Immature natural killer cell (primary cell): ENCODE data around the gene AFAP1. TPM values are rescaled to one million over a fixed set of nuclear protein-coding genes. Genes with fewer than 3 reads are reported as not detected.
"Not testable (repeated sequence)": the region's sequence is repeated elsewhere in the genome, so short reads cannot be mapped to it uniquely, and the experiment has no call there.

Experiments used
- DNase-seq, 3 donors: peaks; one replicate each; pipeline ENCODE4 v3.0.0; 2022; ENCODE audit warnings: mixed read lengths in 1 of 3
- H3K27ac Mint-ChIP-seq, 6 donors: one replicate each; pipeline ENCODE4 v1.8.0; 2020; ENCODE audit warnings: mixed read lengths in 6 of 6, mild to moderate bottlenecking in 5 of 6, inconsistent platforms in 4 of 6, moderate library complexity in 3 of 6
- H3K27me3 Mint-ChIP-seq, 3 donors: one replicate each; pipeline ENCODE4 v1.8.0; 2020 to 2021; ENCODE audit warnings: low read depth in 3 of 3, mild to moderate bottlenecking in 3 of 3, mixed read lengths in 3 of 3, moderate library complexity in 3 of 3, inconsistent platforms in 1 of 3
- H3K36me3 Mint-ChIP-seq, 3 donors: one replicate each; pipeline ENCODE4 v1.8.0; 2020; ENCODE audit warnings: mixed read lengths in 3 of 3, inconsistent platforms in 2 of 3, mild to moderate bottlenecking in 2 of 3
- H3K4me1 Mint-ChIP-seq, 2 donors: one replicate each; pipeline ENCODE4 v1.8.0; 2020; ENCODE audit warnings: inconsistent platforms in 2 of 2, mild to moderate bottlenecking in 2 of 2, mixed read lengths in 2 of 2, moderate library complexity in 1 of 2
- H3K4me3 Mint-ChIP-seq, 5 donors: one replicate each; pipeline ENCODE4 v1.8.0; 2020; ENCODE audit warnings: mild to moderate bottlenecking in 5 of 5, mixed read lengths in 5 of 5, inconsistent platforms in 3 of 5, moderate library complexity in 3 of 5
- H3K9me3 Mint-ChIP-seq, 6 donors: one replicate each; pipeline ENCODE4 v1.8.0; 2020; ENCODE audit warnings: mild to moderate bottlenecking in 6 of 6, mixed read lengths in 6 of 6, inconsistent platforms in 4 of 6, moderate library complexity in 3 of 6
- polyA plus RNA-seq, 3 donors: library from polyadenylated mRNA; unstranded; fragments of 300-500 nt; fragmentation: Illumina TruSeq; gene quantifications; one replicate each; pipeline ENCODE4 v1.2.3, GENCODE V29; 2021

Gene AFAP1
- polyA plus RNA-seq, 3 donors from 2014 or later = 0.32 to 1.2 TPM; not detected in 1

GRCh38 chr4:7933651-7934510 lies 5.8 kb downstream of the AFAP1 start:
- no peaks in the 10 kb centered on the region for H3K36me3 Mint-ChIP-seq
- peaks cover 4 to 10% (median 7%) of the 10 kb centered on the region in 3 donors for H3K27me3 Mint-ChIP-seq
- H3K27ac Mint-ChIP-seq = no peak overlapping the region
- no peak overlapping the region for H3K4me3 Mint-ChIP-seq
- DNase-seq = no peak
- no peaks in the 10 kb centered on the region for H3K9me3 Mint-ChIP-seq
- H3K4me1 Mint-ChIP-seq = peaks cover 10 to 11% of the 10 kb centered on the region in 2 donors

- Mint-ChIP-seq H3K27ac (no peak overlapping the region), H3K36me3 (no peaks in the 10 kb centered on the region), H3K4me3 (no peak overlapping the region), H3K27me3 (peaks cover 0 to 5% (median 4%) of the 10 kb centered on the region in 3 donors), H3K9me3 (no peaks in the 10 kb centered on the region), H3K4me1 (no peaks in the 10 kb centered on the region)
- DNase-seq = no peak
Observed at GRCh38 chr4:7932287-7932686, 7.4 kb downstream of the AFAP1 start.

GRCh38 chr4:7929118-7929951 lies 10.3 kb downstream of the AFAP1 start:
- Mint-ChIP-seq H3K27me3 (peaks cover 0 to 5% (median 5%) of the 10 kb centered on the region in 3 donors), H3K4me3 (no peak overlapping the region), H3K36me3 (no peaks in the 10 kb centered on the region), H3K9me3 (no peaks in the 10 kb centered on the region), H3K27ac (no peak overlapping the region), H3K4me1 (no peaks in the 10 kb centered on the region)
- no peak for DNase-seq

GRCh38 chr4:7928711-7929110 lies 10.9 kb downstream of the AFAP1 start:
- no peaks in the 10 kb centered on the region for H3K9me3 Mint-ChIP-seq
- H3K27me3 Mint-ChIP-seq = peaks cover 0 to 3% (median 3%) of the 10 kb centered on the region in 3 donors
- no peak for DNase-seq
- no peaks in the 10 kb centered on the region for H3K36me3 Mint-ChIP-seq
- no peak overlapping the region for H3K4me3 Mint-ChIP-seq
- no peak overlapping the region for H3K27ac Mint-ChIP-seq
- no peaks in the 10 kb centered on the region for H3K4me1 Mint-ChIP-seq

- no peak overlapping the region for H3K27ac Mint-ChIP-seq
- H3K27me3 Mint-ChIP-seq = peaks cover 0 to 3% (median under 1%) of the 10 kb centered on the region in 3 donors
- no peak for DNase-seq
- no peak overlapping the region for H3K4me3 Mint-ChIP-seq
- H3K9me3 Mint-ChIP-seq = no peaks in the 10 kb centered on the region
- H3K36me3 Mint-ChIP-seq = no peaks in the 10 kb centered on the region
- H3K4me1 Mint-ChIP-seq = no peaks in the 10 kb centered on the region
Observed at GRCh38 chr4:7926822-7927221, 12.8 kb downstream of the AFAP1 start.

GRCh38 chr4:7924570-7924969 lies 15.1 kb downstream of the AFAP1 start:
- no peak overlapping the region for H3K27ac Mint-ChIP-seq
- no peak for DNase-seq
- no peaks in the 10 kb centered on the region for H3K9me3 Mint-ChIP-seq
- H3K4me1 Mint-ChIP-seq = no peaks in the 10 kb centered on the region
- H3K27me3 Mint-ChIP-seq = peaks cover 0 to 5% (median 0%) of the 10 kb centered on the region in 3 donors
- H3K36me3 Mint-ChIP-seq = no peaks in the 10 kb centered on the region
- H3K4me3 Mint-ChIP-seq = no peak overlapping the region

- peaks cover 0 to 5% (median 0%) of the 10 kb centered on the region in 3 donors for H3K27me3 Mint-ChIP-seq
- H3K4me1 Mint-ChIP-seq = no peaks in the 10 kb centered on the region
- no peak overlapping the region for H3K27ac Mint-ChIP-seq
- no peak for DNase-seq
- no peaks in the 10 kb centered on the region for H3K36me3 Mint-ChIP-seq
- H3K9me3 Mint-ChIP-seq = no peaks in the 10 kb centered on the region
- H3K4me3 Mint-ChIP-seq = no peak overlapping the region
Observed at GRCh38 chr4:7924163-7924562, 15.5 kb downstream of the AFAP1 start.

- H3K4me1 Mint-ChIP-seq = no peaks in the 10 kb centered on the region
- H3K4me3 Mint-ChIP-seq = no peak overlapping the region
- H3K36me3 Mint-ChIP-seq = no peaks in the 10 kb centered on the region
- H3K27me3 Mint-ChIP-seq = peaks cover 0 to 5% (median 0%) of the 10 kb centered on the region in 3 donors
- DNase-seq = no peak
- no peak overlapping the region for H3K27ac Mint-ChIP-seq
- H3K9me3 Mint-ChIP-seq = no peaks in the 10 kb centered on the region
Observed at GRCh38 chr4:7922466-7922865, 17.2 kb downstream of the AFAP1 start.

- no peak for DNase-seq
Observed at GRCh38 chr4:7918981-7919380, 20.7 kb downstream of the AFAP1 start.

GRCh38 chr4:7918187-7918586 lies 21.5 kb downstream of the AFAP1 start:
- not testable (repeated sequence) for H3K36me3 Mint-ChIP-seq, DNase-seq, H3K4me3 Mint-ChIP-seq, H3K27me3 Mint-ChIP-seq, H3K9me3 Mint-ChIP-seq, H3K4me1 Mint-ChIP-seq
- H3K27ac Mint-ChIP-seq = peak overlapping the region in 1 of 6 donors; percentile 28

More at GRCh38 chr4:7918981-7919380, 20.7 kb downstream of the AFAP1 start:
- H3K9me3 Mint-ChIP-seq = no peaks in the 10 kb centered on the region
- H3K36me3 Mint-ChIP-seq = peaks cover 0 to 5% (median 0%) of the 10 kb centered on the region in 3 donors
- H3K4me1 Mint-ChIP-seq = no peaks in the 10 kb centered on the region
- no peak overlapping the region for H3K4me3 Mint-ChIP-seq
- H3K27ac Mint-ChIP-seq = no peak overlapping the region
- H3K27me3 Mint-ChIP-seq = peaks cover 2 to 6% (median 3%) of the 10 kb centered on the region in 3 donors

GRCh38 chr4:7917669-7918068 lies 22.0 kb downstream of the AFAP1 start:
- no peaks in the 10 kb centered on the region for H3K4me1 Mint-ChIP-seq
- no peak overlapping the region for H3K4me3 Mint-ChIP-seq
- H3K9me3 Mint-ChIP-seq = no peaks in the 10 kb centered on the region
- peaks cover 0 to 5% (median 0%) of the 10 kb centered on the region in 3 donors for H3K36me3 Mint-ChIP-seq
- H3K27ac Mint-ChIP-seq = peak overlapping the region in 1 of 6 donors; percentile 28
- no peak for DNase-seq
- H3K27me3 Mint-ChIP-seq = peaks cover 2 to 9% (median 3%) of the 10 kb centered on the region in 3 donors

GRCh38 chr4:7915875-7916242 lies 23.8 kb downstream of the AFAP1 start:
- H3K27me3 Mint-ChIP-seq = peaks cover 4 to 11% (median 8%) of the 10 kb centered on the region in 3 donors
- no peak overlapping the region for H3K27ac Mint-ChIP-seq
- no peaks in the 10 kb centered on the region for H3K9me3 Mint-ChIP-seq
- H3K36me3 Mint-ChIP-seq = peaks cover 0 to 5% (median 0%) of the 10 kb centered on the region in 3 donors
- DNase-seq = no peak
- H3K4me1 Mint-ChIP-seq = no peaks in the 10 kb centered on the region
- no peak overlapping the region for H3K4me3 Mint-ChIP-seq

- no peak for DNase-seq
- H3K27me3 Mint-ChIP-seq = peaks cover 4 to 9% (median 8%) of the 10 kb centered on the region in 3 donors
- peaks cover 0 to 4% of the 10 kb centered on the region in 2 donors for H3K4me1 Mint-ChIP-seq
- H3K4me3 Mint-ChIP-seq = no peak overlapping the region
- H3K9me3 Mint-ChIP-seq = no peaks in the 10 kb centered on the region
- H3K27ac Mint-ChIP-seq = no peak overlapping the region
- peaks cover 0 to 5% (median 0%) of the 10 kb centered on the region in 3 donors for H3K36me3 Mint-ChIP-seq
Observed at GRCh38 chr4:7912826-7913225, 26.8 kb downstream of the AFAP1 start.
